Measurements from ENCODE around the gene OPCML.

The OPCML gene

DNA sequence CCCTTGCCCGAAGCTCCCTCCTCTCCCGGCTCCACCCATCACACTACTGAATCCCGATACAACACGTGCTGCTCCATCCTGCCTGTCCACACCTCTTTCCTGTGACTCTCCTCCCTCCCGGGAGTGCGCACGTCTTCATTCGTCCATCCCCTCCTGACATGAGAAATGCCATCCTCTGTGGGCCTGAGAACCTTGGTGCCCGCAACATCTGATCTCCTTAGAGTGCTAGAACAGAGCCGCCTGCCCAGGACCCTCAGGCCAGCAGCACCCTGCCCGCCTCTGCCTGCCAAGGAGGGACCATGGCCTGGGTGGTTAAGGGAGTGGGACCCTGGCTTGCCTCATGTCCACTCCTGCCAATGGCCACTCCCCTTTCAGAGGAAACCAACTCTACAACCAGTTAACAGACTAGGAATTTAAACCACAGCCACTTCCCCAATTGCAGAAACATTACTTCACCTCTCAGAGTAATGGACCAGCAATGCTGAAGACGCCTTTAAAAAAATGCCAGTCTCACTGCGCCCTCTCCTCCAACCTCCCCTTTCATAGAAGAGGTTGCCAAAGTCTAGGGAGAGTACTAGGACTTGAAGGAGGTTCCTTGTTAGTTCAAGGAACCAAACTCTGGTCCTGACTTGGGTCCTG is 466.3 kb downstream of the OPCML start:
- ChIA-PET POLR2A (no interaction called here), CTCF (interaction anchor here (1.0 to 2.5 kb wide), 3 partner anchors 16 to 1377 kb away, joined by 3 to 26 read pairs (median 9); no protein-coding TSS in a partner anchor)
- no peak overlapping the region for H3K4me3 ChIP-seq (ENCODE audit: low read depth, low read length)
- TF ChIP-seq, protein P1, sequence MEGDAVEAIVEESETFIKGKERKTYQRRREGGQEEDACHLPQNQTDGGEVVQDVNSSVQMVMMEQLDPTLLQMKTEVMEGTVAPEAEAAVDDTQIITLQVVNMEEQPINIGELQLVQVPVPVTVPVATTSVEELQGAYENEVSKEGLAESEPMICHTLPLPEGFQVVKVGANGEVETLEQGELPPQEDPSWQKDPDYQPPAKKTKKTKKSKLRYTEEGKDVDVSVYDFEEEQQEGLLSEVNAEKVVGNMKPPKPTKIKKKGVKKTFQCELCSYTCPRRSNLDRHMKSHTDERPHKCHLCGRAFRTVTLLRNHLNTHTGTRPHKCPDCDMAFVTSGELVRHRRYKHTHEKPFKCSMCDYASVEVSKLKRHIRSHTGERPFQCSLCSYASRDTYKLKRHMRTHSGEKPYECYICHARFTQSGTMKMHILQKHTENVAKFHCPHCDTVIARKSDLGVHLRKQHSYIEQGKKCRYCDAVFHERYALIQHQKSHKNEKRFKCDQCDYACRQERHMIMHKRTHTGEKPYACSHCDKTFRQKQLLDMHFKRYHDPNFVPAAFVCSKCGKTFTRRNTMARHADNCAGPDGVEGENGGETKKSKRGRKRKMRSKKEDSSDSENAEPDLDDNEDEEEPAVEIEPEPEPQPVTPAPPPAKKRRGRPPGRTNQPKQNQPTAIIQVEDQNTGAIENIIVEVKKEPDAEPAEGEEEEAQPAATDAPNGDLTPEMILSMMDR (IDR thresholded peaks at IDR 0.05; ENCODE audit: insufficient read depth, low read length, missing control alignments): no peak
- DNase-seq (ENCODE audit: low read depth, low spot score): peak; percentile 33

DNA sequence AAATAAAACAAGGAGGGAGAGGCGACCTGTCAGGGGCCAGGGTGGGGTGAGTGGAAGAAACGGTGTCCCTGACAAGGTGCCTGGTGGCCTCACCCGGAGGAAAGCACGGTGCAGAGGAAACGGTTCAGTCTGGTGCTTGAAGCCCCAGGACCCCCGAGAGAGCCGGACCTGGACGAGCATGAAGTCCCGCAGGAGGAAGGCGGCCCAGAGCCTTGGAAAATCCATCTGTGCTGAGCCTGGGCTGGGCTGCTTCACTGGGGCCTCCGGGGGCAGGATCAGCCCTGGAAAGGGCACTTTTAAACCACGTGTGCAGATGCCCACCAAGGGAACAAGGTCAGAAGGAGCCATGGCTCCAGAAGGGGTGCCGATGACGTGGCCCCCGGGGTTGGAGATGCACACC is 467.3 kb downstream of the OPCML start:
- peak overlapping the region; percentile 71 for H3K4me3 ChIP-seq (ENCODE audit: low read depth, low read length)
- DNase-seq (ENCODE audit: low read depth, low spot score): no peak
- TF ChIP-seq, protein P1 (IDR thresholded peaks at IDR 0.05; ENCODE audit: insufficient read depth, low read length, missing control alignments): no peak
- ChIA-PET CTCF (interaction anchor here (0.7 to 2.5 kb wide), 27 partner anchors 9 to 1376 kb away, joined by 3 to 36 read pairs (median 7); no protein-coding TSS in a partner anchor), POLR2A (interaction anchor here (1.4 kb wide), 1 partner anchor 121 kb away, joined by 4 read pairs; no protein-coding TSS in a partner anchor)

DNA sequence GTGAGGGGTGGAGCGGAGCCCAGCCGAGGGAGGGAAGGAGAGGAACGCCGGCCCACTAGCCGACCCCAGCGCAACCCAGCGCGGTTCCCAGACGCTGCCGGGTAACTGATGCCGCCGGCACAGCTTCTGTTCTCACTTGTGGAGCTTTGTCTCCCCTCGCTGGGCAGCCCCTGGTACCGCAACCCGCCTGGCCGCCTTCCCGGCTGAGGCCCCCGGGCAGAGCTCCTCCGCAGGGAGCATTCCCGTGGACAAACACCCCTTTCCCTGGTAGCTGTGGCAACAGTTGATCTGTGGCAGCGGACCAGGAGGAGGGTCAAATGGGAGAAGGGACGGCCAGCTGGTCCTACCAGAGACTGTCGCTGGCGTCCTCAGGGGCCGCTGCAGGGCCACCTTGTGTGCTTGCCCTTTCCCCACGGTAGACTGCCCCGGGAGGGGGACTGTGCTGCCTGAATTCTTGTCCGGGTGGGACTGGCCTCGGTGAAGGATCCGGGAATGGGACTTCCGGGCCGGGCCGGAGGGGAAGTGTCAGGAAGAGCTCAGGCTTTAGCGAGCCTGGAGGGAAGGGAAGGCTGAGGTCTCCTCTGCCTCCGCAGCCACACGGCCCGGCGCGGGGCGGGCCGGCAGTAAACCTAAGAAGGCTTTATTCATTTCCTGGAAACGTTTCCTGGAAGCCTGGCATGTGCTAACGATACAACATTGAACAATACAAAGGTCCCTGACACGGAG is 468.0 kb downstream of the OPCML start:
- ChIA-PET POLR2A (interaction anchor here (0.8 to 1.4 kb wide), 3 partner anchors 120 to 618 kb away, joined by 3 to 4 read pairs (median 3); no protein-coding TSS in a partner anchor), CTCF (interaction anchor here (0.6 to 2.5 kb wide), 40 partner anchors 9 to 1376 kb away, joined by 3 to 36 read pairs (median 5); no protein-coding TSS in a partner anchor)
- peak; percentile 23 for DNase-seq (ENCODE audit: low read depth, low spot score)
- TF ChIP-seq, protein P1 (IDR thresholded peaks at IDR 0.05; ENCODE audit: insufficient read depth, low read length, missing control alignments): peak; percentile 96
- peak overlapping the region; percentile 71 for H3K4me3 ChIP-seq (ENCODE audit: low read depth, low read length)

DNA sequence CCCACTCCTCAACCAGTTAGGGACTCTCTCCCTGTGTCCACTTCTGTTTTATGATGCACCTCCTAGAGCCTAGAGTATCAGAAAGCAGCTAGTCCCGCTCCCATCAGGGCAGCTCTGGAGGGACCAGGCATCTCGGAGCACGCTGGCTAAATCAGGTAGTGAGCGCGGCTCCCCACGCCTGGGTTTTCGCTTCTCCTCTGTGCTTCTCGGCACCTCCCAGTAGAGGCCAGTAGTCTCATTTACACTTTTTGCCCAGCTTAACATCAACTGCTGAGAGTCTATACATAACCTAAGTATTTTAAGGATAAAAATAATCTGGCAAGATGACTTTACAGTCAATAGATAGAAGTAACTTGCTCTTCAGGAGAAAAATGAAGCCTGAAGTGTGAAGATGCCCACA is 473.8 kb downstream of the OPCML start:
- TF ChIP-seq, protein P1 (IDR thresholded peaks at IDR 0.05; ENCODE audit: insufficient read depth, low read length, missing control alignments): no peak
- CTCF ChIA-PET: interaction anchor here (1.2 to 1.3 kb wide), 2 partner anchors 10 to 13 kb away, joined by 4 to 6 read pairs; no protein-coding TSS in a partner anchor
- POLR2A ChIA-PET: no interaction called here
- no peak for DNase-seq (ENCODE audit: low read depth, low spot score)
- H3K4me3 ChIP-seq (ENCODE audit: low read depth, low read length): no peak overlapping the region

DNA sequence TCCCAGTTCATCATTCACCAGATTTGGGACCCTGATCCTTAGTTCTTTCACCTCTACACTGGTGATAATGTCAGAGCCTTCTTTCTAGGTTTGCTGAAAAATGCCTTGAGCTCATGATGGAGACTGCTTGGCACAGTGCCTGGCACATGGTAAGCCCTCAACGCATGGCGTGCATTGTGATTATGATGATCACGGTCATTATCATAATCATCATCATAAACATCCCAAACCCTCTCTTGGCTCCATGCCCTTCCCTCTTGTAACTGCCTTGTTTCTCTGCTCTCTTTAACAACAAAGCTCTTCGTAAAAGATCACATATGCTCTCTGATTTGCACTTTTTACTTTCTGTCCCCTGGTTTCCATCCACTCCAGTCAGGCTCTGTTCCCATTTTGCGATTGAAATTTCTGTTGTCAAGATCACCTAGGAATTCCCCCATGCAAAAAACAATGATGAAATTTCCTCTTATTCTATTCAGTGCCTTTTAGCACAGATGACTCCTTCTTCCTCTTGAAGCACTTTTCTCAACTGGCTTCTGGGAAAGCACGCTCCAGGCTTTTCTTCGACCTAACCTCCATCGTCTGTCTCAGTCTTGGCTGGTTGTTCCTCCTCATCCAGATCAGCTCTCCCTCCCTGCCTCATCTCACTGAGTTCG is 479.1 kb downstream of the OPCML start:
- H3K4me3 ChIP-seq (ENCODE audit: low read depth, low read length): no peak overlapping the region
- CTCF ChIA-PET: interaction anchor here (1.8 kb wide), 1 partner anchor 11 kb away, joined by 8 read pairs; no protein-coding TSS in a partner anchor
- DNase-seq (ENCODE audit: low read depth, low spot score): no peak
- TF ChIP-seq, protein P1 (IDR thresholded peaks at IDR 0.05; ENCODE audit: insufficient read depth, low read length, missing control alignments): no peak
- POLR2A ChIA-PET: no interaction called here
